ENCODE data around the gene PFKFB1.

GRCh38 chrX:54921427-54922021 is 72.5 kb downstream of the PFKFB1 start:
- no peak for TF ChIP-seq CTCF (conservative IDR thresholded peaks at IDR 0.05; ENCODE audit: low read depth, low read length)
- no peak for TF ChIP-seq EZH2 (IDR thresholded peaks at IDR 0.05; ENCODE audit: borderline replicate concordance, low read depth, low read length, poor library complexity, severe bottlenecking)
